Pancreas (tissue), 10 donors: ENCODE results near the gene CD248. TPM values are rescaled to one million over a fixed set of nuclear protein-coding genes. Genes with fewer than 3 reads are reported as not detected.
"Not testable (repeated sequence)": the region's sequence is repeated elsewhere in the genome, so short reads cannot be mapped to it uniquely, and the experiment has no call there.

Experiments used
- ATAC-seq, 4 donors: fragments of 200-7000 bp; cut with Tn5 transposase; one replicate each; pipeline versions ENCODE4 v1.8.0 to v1.9.1; 2020; ENCODE audit warnings: mild to moderate bottlenecking in 4 of 4, moderate library complexity in 4 of 4
- DNase-seq, 6 donors: peaks; one replicate each; pipeline ENCODE4 v3.0.0-alpha.2; 2020
- FAIRE-seq: peaks from 2 replicates; lab custom pipeline; 2012; peaks lifted over from hg19 to GRCh38; lab: Jason Lieb, UNC
- H3K27ac ChIP-seq, 4 donors: fragments of 200-600 bp; sonication (generic); 1 replicate in 3 of 4; 2 replicates in 1 of 4; pipeline versions ENCODE4 v1.5.0 to v1.8.0; 2020
- H3K27me3 ChIP-seq, 4 donors: fragments of 200-600 bp; one replicate each; pipeline ENCODE4 v1.8.0; 2021
- H3K36me3 ChIP-seq, 3 donors: fragments of 200-600 bp; sonication (generic) in 1 of 3; one replicate each; pipeline versions ENCODE4 v1.5.0 to v1.8.0; 2020 to 2021
- H3K4me1 ChIP-seq, 3 donors: fragments of 200-600 bp; one replicate each; pipeline ENCODE4 v1.8.0; 2021
- H3K4me3 ChIP-seq, 4 donors: fragments of 200-600 bp; sonication (generic) in 2 of 4; one replicate each; pipeline versions ENCODE4 v1.5.0 to v1.8.0; 2020 to 2021
- H3K9me3 ChIP-seq, 4 donors: fragments of 200-600 bp; one replicate each; pipeline ENCODE4 v1.8.0; 2021
- WGBS, 2 donors: extraction: QIAGEN DNeasy Blood & Tissue Kit; methylation state at CpG; one replicate each; pipeline ENCODE4 v1.1.7; 2013; 5-methylcytosine and 5-hydroxymethylcytosine counted together
- intact Hi-C, 3 donors: fragments of 100-400 bp; cut with DNase I; formaldehyde crosslinking; loops; one replicate each; pipeline versions ENCODE4 v1.11.1 to v1.14.2; 2022
- polyA plus RNA-seq, 2 donors: library from polyadenylated mRNA; stranded (reverse); fragments of 200-250 nt; gene quantifications; one replicate each; pipeline ENCODE4 v1.2.3, GENCODE V29; 2013
- total RNA-seq, 6 donors: library from RNA; stranded (reverse); fragmentation: NEBNext Ultra II Directional in 4 of 6; extraction: Animal tissue kit (Norgen Biotek cat#: 25700) in 4 of 6; gene quantifications; one replicate each; pipeline versions ENCODE4 v1.2.1 to v1.2.4, GENCODE V29; 2021 to 2023
- TF ChIP-seq, protein P1 (sequence below), 4 donors: fragments of 200-600 bp; sonication (generic) in 3 of 4; IDR thresholded peaks; one replicate each; pipeline versions ENCODE4 v1.5.0 to v1.8.0; 2021; ENCODE audit warnings: antibody characterized with exemption in 4 of 4
- donor health status: healthy with polysubstance abuse.
- donor health status: DM: no; HTN: no; CAD: no; lungs with moderate emphysema.
- donor health status: DM: no; HTN: no; CAD: no.
- donor health status: control.
- donor health status: control.
- donor health status: Bipolar disorder and iron deficiency.
- donor health status: DM: yes; HTN: yes; CAD: no.
- donor health status: DM: no; HTN: no; CAD: no.
- donor health status: DM: no; HTN: no; CAD: no.
- donor health status: DM: yes; HTN: yes; CAD: no.

CD248 gene
- total and polyA plus RNA-seq, 8 donors: 1.2 to 17.7 (median 3.8) TPM

DNA sequence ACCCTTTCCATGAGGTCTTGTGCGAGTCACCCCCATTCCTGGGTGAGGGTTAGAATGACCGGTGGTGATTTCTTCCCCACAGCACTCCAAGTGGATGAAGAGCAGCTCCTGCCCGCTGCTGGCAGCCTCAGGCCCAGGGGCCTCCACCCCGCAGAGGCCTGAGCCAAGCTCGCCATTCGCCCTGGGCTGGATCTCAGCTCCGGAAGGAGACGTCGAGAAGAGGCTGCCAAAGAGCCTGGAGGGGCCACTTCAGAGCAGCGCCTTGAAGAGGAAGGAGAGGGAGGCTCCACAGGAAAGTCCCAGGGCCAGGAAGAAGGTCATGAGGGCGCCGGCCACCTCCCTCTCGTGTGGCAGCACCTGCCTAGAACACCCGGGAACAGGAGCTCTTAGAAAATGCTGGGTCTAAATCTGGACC, 46.4 kb upstream of the CD248 start:
- ATAC-seq: no peak
- 82 to 89% methylated on average over 14 of the region's 14 CpGs for WGBS, 2 donors
- Histone ChIP-seq H3K36me3 (no peaks in the 10 kb centered on the region), H3K27ac (no peak overlapping the region), H3K27me3 (no peaks in the 10 kb centered on the region), H3K4me3 (no peak overlapping the region), H3K4me1 (no peaks in the 10 kb centered on the region), H3K9me3 (no peaks in the 10 kb centered on the region)
- peak in 2 of 6 donors; percentile 10 to 44 for DNase-seq
- no peak for FAIRE-seq
- TF ChIP-seq, protein P1, sequence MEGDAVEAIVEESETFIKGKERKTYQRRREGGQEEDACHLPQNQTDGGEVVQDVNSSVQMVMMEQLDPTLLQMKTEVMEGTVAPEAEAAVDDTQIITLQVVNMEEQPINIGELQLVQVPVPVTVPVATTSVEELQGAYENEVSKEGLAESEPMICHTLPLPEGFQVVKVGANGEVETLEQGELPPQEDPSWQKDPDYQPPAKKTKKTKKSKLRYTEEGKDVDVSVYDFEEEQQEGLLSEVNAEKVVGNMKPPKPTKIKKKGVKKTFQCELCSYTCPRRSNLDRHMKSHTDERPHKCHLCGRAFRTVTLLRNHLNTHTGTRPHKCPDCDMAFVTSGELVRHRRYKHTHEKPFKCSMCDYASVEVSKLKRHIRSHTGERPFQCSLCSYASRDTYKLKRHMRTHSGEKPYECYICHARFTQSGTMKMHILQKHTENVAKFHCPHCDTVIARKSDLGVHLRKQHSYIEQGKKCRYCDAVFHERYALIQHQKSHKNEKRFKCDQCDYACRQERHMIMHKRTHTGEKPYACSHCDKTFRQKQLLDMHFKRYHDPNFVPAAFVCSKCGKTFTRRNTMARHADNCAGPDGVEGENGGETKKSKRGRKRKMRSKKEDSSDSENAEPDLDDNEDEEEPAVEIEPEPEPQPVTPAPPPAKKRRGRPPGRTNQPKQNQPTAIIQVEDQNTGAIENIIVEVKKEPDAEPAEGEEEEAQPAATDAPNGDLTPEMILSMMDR (IDR thresholded peaks at IDR 0.05): no peak
- intact Hi-C loops: no loop called here

DNA sequence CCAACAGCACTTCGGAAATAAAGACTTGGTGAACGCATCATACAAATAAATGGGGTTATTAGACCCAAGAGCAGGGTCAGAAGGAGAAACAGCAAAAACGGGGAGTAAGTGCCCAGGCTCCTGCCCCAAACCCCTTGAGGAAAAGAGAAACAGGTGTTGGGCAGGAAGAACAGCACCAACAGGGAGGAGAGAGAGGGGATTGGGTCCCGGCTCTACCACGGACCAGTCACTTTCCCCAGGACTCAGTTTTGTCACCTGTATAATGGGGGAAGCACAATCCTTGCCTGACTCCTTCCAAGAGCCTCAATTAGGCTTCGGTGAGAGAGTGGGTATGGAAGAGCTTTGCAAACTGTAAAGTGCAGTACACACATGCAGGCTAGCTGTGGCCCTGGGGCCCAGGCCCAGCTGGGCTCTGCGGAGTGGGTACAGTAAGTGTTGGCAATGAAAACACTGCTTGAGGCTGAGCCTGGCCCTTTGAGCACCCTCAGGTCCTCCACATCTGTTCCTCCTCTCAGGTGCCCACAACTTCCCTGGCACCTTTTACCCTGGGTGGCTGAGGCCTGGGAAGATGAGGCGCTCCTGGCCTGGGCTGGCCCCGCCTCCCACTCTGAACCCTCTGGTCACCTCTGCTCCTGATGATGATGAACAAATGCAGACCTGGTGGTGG, 45.8 kb upstream of the CD248 start:
- no peak for FAIRE-seq
- no peak for ATAC-seq
- Histone ChIP-seq H3K4me3 (no peak overlapping the region), H3K4me1 (no peaks in the 10 kb centered on the region), H3K27me3 (no peaks in the 10 kb centered on the region), H3K27ac (no peak overlapping the region), H3K36me3 (no peaks in the 10 kb centered on the region), H3K9me3 (no peaks in the 10 kb centered on the region)
- TF ChIP-seq, protein P1 (IDR thresholded peaks at IDR 0.05): no peak
- 83 to 89% methylated on average over 8 to 9 of the region's 9 CpGs for WGBS, 2 donors
- intact Hi-C loops: no loop called here
- DNase-seq: peak in 1 of 6 donors; percentile 12

DNA sequence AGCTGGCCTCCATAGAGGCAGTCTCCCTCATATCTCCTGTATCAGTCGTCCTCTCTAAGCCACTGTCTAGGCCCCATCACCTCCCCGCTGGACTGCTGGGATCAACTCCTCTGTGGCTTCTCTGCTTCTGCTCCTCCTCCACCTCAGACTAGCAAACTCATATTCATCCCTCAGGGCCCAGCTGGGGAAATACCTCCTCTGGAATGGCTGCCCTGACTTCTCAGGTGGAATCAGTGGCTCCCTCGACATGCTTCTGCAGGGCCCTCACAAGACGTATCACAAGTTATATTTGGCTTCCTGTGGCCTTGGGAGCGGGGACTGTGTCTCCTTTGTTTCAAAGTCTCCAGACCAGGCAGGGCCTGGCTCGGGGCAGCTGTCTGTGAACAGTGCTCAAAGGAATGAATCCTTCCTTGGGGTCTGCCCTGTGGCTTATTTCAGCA, 44.7 kb upstream of the CD248 start:
- Histone ChIP-seq H3K4me3 (no peak overlapping the region), H3K27me3 (no peaks in the 10 kb centered on the region), H3K4me1 (no peaks in the 10 kb centered on the region), H3K27ac (no peak overlapping the region), H3K36me3 (no peaks in the 10 kb centered on the region), H3K9me3 (no peaks in the 10 kb centered on the region)
- FAIRE-seq (no peak), ATAC-seq (no peak), DNase-seq (peak in 1 of 6 donors; percentile 50)
- TF ChIP-seq, protein P1 (IDR thresholded peaks at IDR 0.05): no peak
- WGBS, 2 donors: 48 to 50% methylated on average over 6 of the region's 6 CpGs
- intact Hi-C loops: no loop called here

DNA sequence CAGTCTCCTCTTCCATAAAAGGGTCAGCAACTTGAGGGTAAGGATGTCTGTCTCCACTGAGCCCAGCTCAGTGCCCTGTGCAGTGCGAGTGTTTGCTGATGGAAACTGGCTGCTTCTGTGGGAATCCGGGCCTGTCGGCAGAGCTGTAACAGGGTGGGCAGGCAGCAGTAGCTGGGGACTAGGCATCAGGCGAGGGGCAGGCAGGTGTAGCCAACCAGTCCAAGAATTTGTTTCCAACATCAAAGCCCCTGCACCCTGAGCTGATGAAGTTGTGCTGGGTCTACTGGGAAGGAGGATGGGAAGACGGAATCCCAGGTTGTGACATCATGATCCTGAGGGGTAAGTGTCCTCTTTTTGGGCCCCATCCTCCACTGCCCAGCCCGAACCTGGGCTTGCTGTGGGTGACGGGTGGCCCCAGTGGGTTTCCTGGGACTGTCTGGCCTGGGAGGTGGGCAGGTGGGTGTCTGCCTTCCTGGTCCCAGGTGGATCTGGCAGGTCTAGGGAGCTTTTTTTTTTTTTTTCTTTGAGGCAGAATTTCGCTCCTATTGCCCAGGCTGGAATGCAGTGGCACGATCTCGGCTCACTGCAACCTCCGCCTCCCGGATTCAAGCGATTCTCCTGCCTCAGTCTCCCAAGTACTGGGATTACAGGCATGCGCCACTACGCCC, 43.7 kb upstream of the CD248 start:
- no peaks in the 10 kb centered on the region for H3K9me3 ChIP-seq
- H3K27me3 ChIP-seq: no peaks in the 10 kb centered on the region
- no peak overlapping the region for H3K4me3 ChIP-seq
- ATAC-seq: no peak
- H3K36me3 ChIP-seq: no peaks in the 10 kb centered on the region
- H3K27ac ChIP-seq: no peak overlapping the region
- intact Hi-C loops: no loop called here
- no peak for FAIRE-seq
- peak in 1 of 6 donors; percentile 29 for DNase-seq
- 95% methylated on average over 15 of the region's 15 CpGs for WGBS, 2 donors
- no peaks in the 10 kb centered on the region for H3K4me1 ChIP-seq
- TF ChIP-seq, protein P1 (IDR thresholded peaks at IDR 0.05): no peak

DNA sequence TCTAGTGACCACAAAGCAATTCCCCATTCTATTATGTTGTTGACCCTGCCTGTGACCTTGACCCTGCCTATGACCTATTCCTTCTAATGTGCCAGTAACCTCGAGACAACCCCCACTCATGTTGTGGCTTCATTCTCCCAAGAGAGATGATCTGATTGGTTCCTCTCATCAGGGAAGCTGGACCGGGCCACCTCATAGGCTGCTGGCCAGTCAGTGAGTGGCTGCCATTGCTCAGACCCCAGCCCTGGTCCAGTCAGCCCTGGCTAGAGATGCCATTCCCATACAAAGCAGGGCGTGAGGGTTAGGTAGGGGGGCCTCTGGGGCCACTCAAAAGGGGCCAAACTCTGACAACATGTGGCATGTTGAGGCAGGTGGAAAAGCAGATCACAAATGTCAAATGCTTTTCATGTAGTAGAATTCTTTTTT, 42.8 kb upstream of the CD248 start:
- no peak overlapping the region for H3K4me3 ChIP-seq
- H3K9me3 ChIP-seq: no peaks in the 10 kb centered on the region
- H3K36me3 ChIP-seq: no peaks in the 10 kb centered on the region
- H3K4me1 ChIP-seq: no peaks in the 10 kb centered on the region
- TF ChIP-seq, protein P1 (IDR thresholded peaks at IDR 0.05): no peak
- intact Hi-C loops: no loop called here
- no peak overlapping the region for H3K27ac ChIP-seq
- H3K27me3 ChIP-seq: no peaks in the 10 kb centered on the region
- no peak for FAIRE-seq
- WGBS, 2 donors: 67 to 79% methylated on average over 3 of the region's 3 CpGs
- no peak for ATAC-seq
- DNase-seq: peak in 1 of 6 donors; percentile 40

DNA sequence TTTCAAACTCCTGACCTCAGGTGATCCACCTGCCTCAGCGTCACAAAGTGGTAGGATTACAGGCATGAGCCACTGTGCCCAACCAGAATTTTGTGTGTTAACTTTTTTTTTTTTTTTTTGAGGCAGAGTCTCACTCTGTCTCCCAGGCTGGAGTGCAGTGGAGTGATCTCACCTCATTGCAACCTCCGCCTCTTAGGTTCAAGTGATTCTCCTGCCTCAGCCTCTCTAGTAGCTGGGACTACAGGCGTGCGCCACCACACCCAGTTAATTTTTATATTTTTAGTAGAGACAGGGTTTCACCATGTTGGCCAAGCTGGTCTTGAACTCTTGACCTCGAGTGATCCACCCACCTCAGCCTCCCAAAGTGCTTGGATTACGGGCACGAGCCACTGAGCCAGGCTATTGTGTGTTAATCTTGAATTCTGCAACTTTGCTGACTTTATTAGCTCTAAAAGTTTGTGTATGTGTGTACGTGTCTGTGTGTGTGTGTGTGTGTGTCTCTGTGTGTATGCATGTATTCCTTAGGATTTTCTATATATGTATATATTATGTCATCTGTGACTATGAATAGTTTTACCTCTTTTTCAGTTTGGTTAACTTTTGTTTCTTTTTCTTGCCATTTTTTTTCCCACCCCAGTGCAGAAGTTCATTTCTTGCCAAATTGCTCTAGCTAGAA, 33.9 kb upstream of the CD248 start:
- Histone ChIP-seq H3K27ac (peak overlapping the region; percentile 28 to 93 (median 84)), H3K4me1 (peaks cover 8 to 38% (median 24%) of the 10 kb centered on the region in 3 donors), H3K4me3 (peak overlapping the region in 1 of 4 donors; percentile 11)
- FAIRE-seq, intact Hi-C loops, H3K9me3 ChIP-seq, H3K36me3 ChIP-seq, H3K27me3 ChIP-seq: not testable (repeated sequence)
- DNase-seq: peak in 2 of 6 donors; percentile 15 to 22
- ATAC-seq: peak in 2 of 4 donors; percentile 0 to 1
- WGBS, 2 donors: 46 to 48% methylated on average over 8 of the region's 8 CpGs
